H1 (cell line): ENCODE data around the gene PTGDS. TPM values are rescaled to one million over a fixed set of nuclear protein-coding genes. Genes with fewer than 3 reads are reported as not detected.

Source experiments
- CTCF ChIA-PET: fragments of 300-600 bp; sonication (Branson Sonifier 250); formaldehyde crosslinking; loops from one replicate; lab custom pipeline; 2021; ENCODE audit not compliant: partially characterized antibody; lab: Charles Lee
- POLR2A ChIA-PET: fragments of 300-600 bp; sonication (Branson Sonifier 250); formaldehyde crosslinking; loops from one replicate; lab custom pipeline; 2021; ENCODE audit warnings: inconsistent platforms; ENCODE audit not compliant: partially characterized antibody; lab: Charles Lee
- DNase-seq, 2 experiments: peaks; one replicate each; pipeline versions ENCODE4 v3.0.0 to v3.0.0-alpha.2; 2010 to 2022; ENCODE audit warnings: low spot score in 2 of 2, low read depth in 1 of 2, mixed read lengths in 1 of 2
- FAIRE-seq: peaks from 2 replicates; lab custom pipeline; 2011; peaks lifted over from hg19 to GRCh38; lab: Jason Lieb, UNC
- H2AFZ ChIP-seq: 2 replicates; pipeline ENCODE4 v1.8.1; 2012; ENCODE audit warnings: low read length, inconsistent platforms
- H2AK5ac ChIP-seq: 2 replicates; pipeline ENCODE4 v1.6.1; 2013; ENCODE audit warnings: low read depth, low read length
- H2BK120ac ChIP-seq: replicated peaks from 2 replicates; pipeline ENCODE3; 2013; ENCODE audit warnings: low read depth, low read length, inconsistent platforms
- H2BK12ac ChIP-seq: 2 replicates; pipeline ENCODE4 v1.6.1; 2013; ENCODE audit warnings: low read depth, low read length
- H2BK15ac ChIP-seq: 2 replicates; pipeline ENCODE4 v1.6.1; 2013; ENCODE audit warnings: low read length
- H2BK20ac ChIP-seq: 2 replicates; pipeline ENCODE4 v1.6.1; 2013; ENCODE audit warnings: low read length
- H2BK5ac ChIP-seq: 2 replicates; pipeline ENCODE4 v1.6.1; 2013; ENCODE audit warnings: low read depth, low read length
- H3K14ac ChIP-seq: 2 replicates; pipeline ENCODE4 v1.6.1; 2013; ENCODE audit warnings: inconsistent platforms; ENCODE audit not compliant: insufficient read length
- H3K18ac ChIP-seq: 2 replicates; pipeline ENCODE4 v1.6.1; 2013; ENCODE audit warnings: low read length; ENCODE audit errors: extremely low read depth
- H3K23ac ChIP-seq: 2 replicates; pipeline ENCODE4 v1.6.1; 2013; ENCODE audit warnings: inconsistent platforms; ENCODE audit not compliant: insufficient read length
- H3K23me2 ChIP-seq: 2 replicates; pipeline ENCODE4 v1.6.1; 2013; ENCODE audit warnings: low read depth, low read length
- H3K27ac ChIP-seq: 2 replicates; pipeline ENCODE4 v1.6.1; 2011; ENCODE audit warnings: low read depth, low read length, inconsistent platforms
- H3K27me3 ChIP-seq, 4 experiments: replicated peaks in 1 of 4; 1 replicate in 1 of 4; 2 replicates in 3 of 4; pipeline versions ENCODE4 v1.6.1 to v1.8.1; 2011 to 2013; ENCODE audit warnings: low read length in 3 of 4, mild to moderate bottlenecking in 3 of 4, inconsistent platforms in 2 of 4, mixed read lengths in 2 of 4, moderate library complexity in 1 of 4; ENCODE audit not compliant: control insufficient read depth in 3 of 4, insufficient read depth in 3 of 4; ENCODE audit errors: extremely low read depth in 1 of 4
- H3K36me3 ChIP-seq, 4 experiments: 2 replicates each; pipeline versions ENCODE4 v1.6.1 to v1.8.1; 2011 to 2013; ENCODE audit warnings: mild to moderate bottlenecking in 4 of 4, low read length in 3 of 4, moderate library complexity in 2 of 4, control low read depth in 1 of 4, inconsistent platforms in 1 of 4; ENCODE audit not compliant: insufficient read depth in 4 of 4, control insufficient read depth in 2 of 4
- H3K4ac ChIP-seq: replicated peaks from 2 replicates; pipeline ENCODE3; 2013; ENCODE audit warnings: low read length, low read depth, mixed read lengths, inconsistent platforms; ENCODE audit not compliant: insufficient read length
- H3K4me1 ChIP-seq, 4 experiments: replicated peaks in 1 of 4; 1 replicate in 1 of 4; 2 replicates in 3 of 4; pipeline versions ENCODE4 v1.6.1 to v1.8.1; 2011 to 2013; ENCODE audit warnings: low read length in 3 of 4, inconsistent platforms in 2 of 4, mixed read lengths in 1 of 4; ENCODE audit not compliant: insufficient read depth in 4 of 4, control insufficient read depth in 3 of 4
- H3K4me2 ChIP-seq, 2 experiments: 2 replicates each; pipeline versions ENCODE4 v1.6.1 to v1.8.1; 2011 to 2013; ENCODE audit warnings: low read depth in 2 of 2, low read length in 2 of 2, control low read depth in 1 of 2, inconsistent platforms in 1 of 2, mild to moderate bottlenecking in 1 of 2; ENCODE audit not compliant: insufficient read depth in 1 of 2
- H3K4me3 ChIP-seq, 4 experiments: fragments of 200-600, 300-600 bp in 1 of 4; sonication (generic), shearing (Covaris generic), sonication (Bioruptor Twin) in 1 of 4; 2 replicates each; pipeline versions ENCODE4 v1.5.1 to v1.8.1; 2011 to 2016; ENCODE audit warnings: low read length in 4 of 4, low read depth in 3 of 4, control low read depth in 2 of 4, inconsistent platforms in 2 of 4, mild to moderate bottlenecking in 2 of 4, mixed read lengths in 1 of 4, moderate library complexity in 1 of 4; ENCODE audit not compliant: insufficient read depth in 2 of 4; ENCODE audit errors: extremely low read depth in 1 of 4
- H3K56ac ChIP-seq: replicated peaks from 2 replicates; pipeline ENCODE3; 2013; ENCODE audit warnings: low read depth, mild to moderate bottlenecking, mixed read lengths, low read length, inconsistent platforms; ENCODE audit not compliant: insufficient read length
- H3K79me1 ChIP-seq: 2 replicates; pipeline ENCODE4 v1.6.1; 2013; ENCODE audit warnings: low read depth, low read length, control low read depth
- H3K79me2 ChIP-seq, 2 experiments: 2 replicates each; pipeline versions ENCODE4 v1.6.1 to v1.8.1; 2012 to 2013; ENCODE audit warnings: low read length in 2 of 2, mild to moderate bottlenecking in 2 of 2, inconsistent platforms in 1 of 2; ENCODE audit not compliant: insufficient read depth in 2 of 2, control insufficient read depth in 1 of 2
- H3K9ac ChIP-seq, 4 experiments: replicated peaks in 1 of 4; 1 replicate in 1 of 4; 2 replicates in 3 of 4; pipeline versions ENCODE4 v1.6.1 to v1.8.1; 2011 to 2013; ENCODE audit warnings: low read depth in 3 of 4, low read length in 3 of 4, control low read depth in 2 of 4, mild to moderate bottlenecking in 2 of 4, moderate library complexity in 2 of 4, inconsistent platforms in 1 of 4; ENCODE audit errors: extremely low read depth in 1 of 4
- H3K9me3 ChIP-seq, 2 experiments: 2 replicates each; pipeline versions ENCODE4 v1.6.1 to v1.8.1; 2012 to 2013; ENCODE audit warnings: mild to moderate bottlenecking in 2 of 2, moderate library complexity in 2 of 2, control low read depth in 1 of 2, inconsistent platforms in 1 of 2, low read depth in 1 of 2, low read length in 1 of 2, mixed read lengths in 1 of 2; ENCODE audit not compliant: insufficient read depth in 2 of 2
- H4K20me1 ChIP-seq, 2 experiments: replicated peaks in 1 of 2; 2 replicates each; pipeline versions ENCODE3 to v1.8.1; 2011 to 2013; ENCODE audit warnings: inconsistent platforms in 2 of 2, low read length in 2 of 2, mild to moderate bottlenecking in 1 of 2; ENCODE audit not compliant: insufficient read depth in 2 of 2, control insufficient read depth in 1 of 2
- H4K5ac ChIP-seq: 2 replicates; pipeline ENCODE4 v1.6.1; 2013; ENCODE audit warnings: low read length, low read depth, mixed read lengths, inconsistent platforms; ENCODE audit not compliant: insufficient read length
- H4K8ac ChIP-seq: 2 replicates; pipeline ENCODE4 v1.8.0; 2013; ENCODE audit warnings: mild to moderate bottlenecking, moderate library complexity, low read length, inconsistent platforms; ENCODE audit not compliant: insufficient read depth; ENCODE audit errors: extremely low read depth
- H4K91ac ChIP-seq: replicated peaks from 2 replicates; pipeline ENCODE3; 2013; ENCODE audit warnings: low read length, mixed read lengths, inconsistent platforms; ENCODE audit not compliant: insufficient read length
- BACH1 ChIP-seq: IDR thresholded peaks from 2 replicates; pipeline ENCODE4 v1.6.1; 2012; ENCODE audit warnings: low read length, improper control_type of control experiment
- BRCA1 ChIP-seq: IDR thresholded peaks from 2 replicates; pipeline ENCODE4 v1.6.1; 2012; ENCODE audit warnings: low read depth, low read length, improper control_type of control experiment
- CHD2 ChIP-seq: IDR thresholded peaks from 2 replicates; pipeline ENCODE4 v1.6.1; 2012; ENCODE audit warnings: low read length, improper control_type of control experiment
- CREB1 ChIP-seq: IDR thresholded peaks from 2 replicates; pipeline ENCODE4 v1.6.1; 2012; ENCODE audit warnings: inconsistent platforms
- EZH2 ChIP-seq: fragments of 200-600 bp; sonication (generic); IDR thresholded peaks from 2 replicates; pipeline ENCODE4 v1.7.1; 2012; ENCODE audit warnings: low read depth, mild to moderate bottlenecking, moderate library complexity, low read length, inconsistent platforms; ENCODE audit not compliant: severe bottlenecking
- HDAC6 ChIP-seq: IDR thresholded peaks from one replicate; pipeline ENCODE4 v1.7.1; 2012; ENCODE audit warnings: low read depth, mild to moderate bottlenecking, inconsistent platforms, low read length, moderate library complexity
- RAD21 ChIP-seq, 2 experiments: IDR thresholded peaks in 1 of 2; conservative IDR thresholded peaks in 1 of 2; 2 replicates each; pipeline ENCODE4 v1.6.1; 2011; ENCODE audit warnings: low read depth in 2 of 2, low read length in 2 of 2, improper control_type of control experiment in 1 of 2, inconsistent platforms in 1 of 2, mild to moderate bottlenecking in 1 of 2, moderate library complexity in 1 of 2
- SIN3A ChIP-seq, 2 experiments: IDR thresholded peaks in 1 of 2; conservative IDR thresholded peaks in 1 of 2; 2 replicates each; pipeline ENCODE4 v1.6.1; 2011 to 2012; ENCODE audit warnings: low read length in 2 of 2, improper control_type of control experiment in 1 of 2, low read depth in 1 of 2, mild to moderate bottlenecking in 1 of 2
- SP4 ChIP-seq: IDR thresholded peaks from 2 replicates; pipeline ENCODE4 v1.6.1; 2012; ENCODE audit warnings: low read length, inconsistent platforms
- WGBS, 2 experiments: shearing (Covaris generic) in 1 of 2; methylation state at CpG; one replicate each; pipeline versions ENCODE4 v1.1.6 to v1.1.7; 2013 to 2015; ENCODE audit warnings: low lambda C conversion rate in 2 of 2, mixed read lengths in 2 of 2, inconsistent platforms in 1 of 2, low coverage in 1 of 2, missing lambda C conversion rate in 1 of 2; ENCODE audit not compliant: insufficient replicate concordance in 2 of 2, insufficient coverage in 1 of 2, insufficient read length in 1 of 2; ENCODE audit errors: extremely low coverage in 1 of 2, missing lambda C conversion rate in 1 of 2; 5-methylcytosine and 5-hydroxymethylcytosine counted together
- polyA plus RNA-seq, 7 experiments: library from polyadenylated mRNA; depleted of rRNA in 3 of 7; stranded (reverse) in 5 of 7; unstranded in 2 of 7; fragments of >200 nt in 5 of 7; fragments of 200-250 nt in 2 of 7; gene quantifications; 1 replicate in 5 of 7; 2 replicates in 1 of 7; 4 replicates in 1 of 7; pipeline versions ENCODE4 v1.2.1 to v1.2.3, GENCODE V29; 2011 to 2013; ENCODE audit warnings: missing spikeins in 2 of 7, mixed read lengths in 2 of 7
- total RNA-seq: library from RNA; stranded (reverse); fragmentation: NEBNext Ultra II Directional; extraction: Animal tissue kit (Norgen Biotek cat#: 25700); gene quantifications from 2 replicates; pipeline ENCODE4 v1.2.1, GENCODE V29; 2021
- TF ChIP-seq, protein P1 (sequence below): IDR thresholded peaks from 2 replicates; pipeline ENCODE4 v1.6.1; 2012; ENCODE audit warnings: inconsistent platforms

Gene PTGDS
- total and polyA plus RNA-seq, 2 of the 8 experiments (the other 6 are each of a cell fraction or from before 2014, with no cell fraction given), result 1.7 to 2.3 TPM

DNA sequence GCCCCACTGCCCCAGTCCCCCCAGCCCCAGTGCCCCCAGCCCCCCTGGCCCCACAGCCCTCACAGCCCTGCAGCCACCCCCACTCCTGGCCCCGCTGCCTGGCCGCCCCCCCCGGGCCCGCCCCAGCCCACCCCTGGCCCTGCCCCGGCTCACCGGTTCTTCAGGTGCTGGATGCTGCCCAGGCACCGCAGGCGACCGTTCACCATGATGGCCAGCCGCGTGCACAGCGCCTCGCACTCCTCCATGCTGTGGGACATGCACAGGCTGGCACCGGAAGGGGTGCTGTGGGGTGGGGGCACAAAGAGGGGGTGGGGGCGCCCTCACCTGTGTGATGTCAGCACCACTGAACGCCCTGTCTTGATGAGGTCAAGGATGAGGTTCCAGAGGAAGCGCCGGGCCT is 31.9 kb downstream of the PTGDS start:
- TF ChIP-seq HDAC6, result no peak
- no peak for TF ChIP-seq BACH1
- no peak for TF ChIP-seq SIN3A (conservative IDR thresholded peaks at IDR 0.05 in 1 of 2, IDR thresholded peaks at IDR 0.05 in 1 of 2; ENCODE audit: low read depth in 1 of 2, low read length in 2 of 2)
- no peak for TF ChIP-seq BRCA1
- TF ChIP-seq CHD2, result no peak
- TF ChIP-seq EZH2, result no peak
- TF ChIP-seq CREB1, result no peak
- TF ChIP-seq, protein P1, sequence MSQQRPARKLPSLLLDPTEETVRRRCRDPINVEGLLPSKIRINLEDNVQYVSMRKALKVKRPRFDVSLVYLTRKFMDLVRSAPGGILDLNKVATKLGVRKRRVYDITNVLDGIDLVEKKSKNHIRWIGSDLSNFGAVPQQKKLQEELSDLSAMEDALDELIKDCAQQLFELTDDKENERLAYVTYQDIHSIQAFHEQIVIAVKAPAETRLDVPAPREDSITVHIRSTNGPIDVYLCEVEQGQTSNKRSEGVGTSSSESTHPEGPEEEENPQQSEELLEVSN, result no peak
- TF ChIP-seq SP4, result no peak
- TF ChIP-seq RAD21 (IDR thresholded peaks at IDR 0.05 in 1 of 2, conservative IDR thresholded peaks at IDR 0.05 in 1 of 2; ENCODE audit: low read depth in 2 of 2, low read length in 2 of 2), result no peak
- H4K8ac ChIP-seq, result no peak overlapping the region
- H2BK20ac ChIP-seq, result no peak overlapping the region
- WGBS, 2 experiments, result 86% methylated on average over 4 of the region's 18 CpGs; no CpG with 5 or more reads in 1 of the 2 experiments
- no peak overlapping the region for H2BK15ac ChIP-seq
- H3K23me2 ChIP-seq, result no peaks in the 10 kb centered on the region; the same call in 1 of the 2 replicates
- DNase-seq (no peak), FAIRE-seq (no peak)
- no peak overlapping the region for H2AK5ac ChIP-seq
- H3K79me2 ChIP-seq, result no peaks in the 10 kb centered on the region
- no peak overlapping the region for H3K9ac ChIP-seq
- H3K27ac ChIP-seq, result no peak overlapping the region
- peaks cover 0 to 10% of the 10 kb centered on the region in 2 experiments; a peak in 1 of 4 replicates for H3K9me3 ChIP-seq
- H3K23ac ChIP-seq, result no peak overlapping the region
- no peak overlapping the region for H3K14ac ChIP-seq
- H4K20me1 ChIP-seq, result no peaks in the 10 kb centered on the region
- H3K36me3 ChIP-seq, result no peaks in the 10 kb centered on the region
- CTCF ChIA-PET, result interaction anchor here (0.6 to 2.5 kb wide), 4 partner anchors 18 to 344 kb away, joined by 3 to 12 read pairs (median 9); no protein-coding TSS in a partner anchor
- no peak overlapping the region for H4K91ac ChIP-seq
- H3K4me1 ChIP-seq, result peaks cover 0 to 4% (median under 1%) of the 10 kb centered on the region in 4 experiments; a peak in 2 of 7 replicates
- no peak overlapping the region for H3K4me3 ChIP-seq
- no peak overlapping the region for H4K5ac ChIP-seq
- H2AFZ ChIP-seq, result no peak overlapping the region
- POLR2A ChIA-PET, result no interaction called here
- no peak overlapping the region; the same call in 1 of the 2 replicates for H2BK5ac ChIP-seq
- H3K27me3 ChIP-seq, result no peaks in the 10 kb centered on the region
- no peak overlapping the region for H3K18ac ChIP-seq
- no peak overlapping the region for H3K4me2 ChIP-seq
- H3K4ac ChIP-seq, result no peak overlapping the region
- no peak overlapping the region for H3K56ac ChIP-seq
- H3K79me1 ChIP-seq, result no peaks in the 10 kb centered on the region
- H2BK12ac ChIP-seq, result no peak overlapping the region
- no peak overlapping the region for H2BK120ac ChIP-seq
